GM10266 (cell line): ENCODE data around the gene CELF1.
"Not testable (repeated sequence)": the region's sequence is repeated elsewhere in the genome, so short reads cannot be mapped to it uniquely, and the experiment has no call there.

Experiments used
- DNase-seq: peaks from one replicate; pipeline ENCODE4 v3.0.0; 2012; ENCODE audit errors: extremely low spot score
- TF ChIP-seq, protein P1 (sequence below): IDR thresholded peaks from 2 replicates; pipeline ENCODE4 v1.5.1; 2012; ENCODE audit warnings: mild to moderate bottlenecking, low read depth; ENCODE audit not compliant: control insufficient read depth, insufficient read depth; ENCODE audit errors: missing control alignments

Gene CELF1

DNA sequence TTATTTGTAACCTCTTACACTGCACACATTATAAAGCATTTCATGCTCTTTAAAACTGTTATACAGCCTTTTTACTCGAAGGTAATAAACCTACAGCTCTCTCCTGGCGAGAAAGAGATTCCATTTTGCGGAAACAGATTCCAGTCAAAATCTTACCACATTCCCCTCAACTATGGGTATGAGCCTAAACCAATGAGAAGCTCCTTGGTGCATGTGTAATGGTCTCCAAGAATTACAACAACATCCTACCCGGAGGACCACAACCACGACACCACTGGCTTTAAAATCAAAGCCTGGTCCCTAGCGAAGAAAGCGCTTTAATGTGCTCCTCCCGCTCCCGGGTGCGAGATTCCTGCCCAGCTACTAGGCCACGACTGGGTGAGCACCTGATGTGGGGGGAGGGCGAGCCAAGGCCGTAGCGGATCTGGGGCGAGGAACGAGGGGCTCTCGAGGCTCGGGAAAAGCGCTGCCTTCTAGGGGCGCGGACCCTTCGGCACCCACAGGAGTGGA is 821 bp downstream of the CELF1 start:
- TF ChIP-seq, protein P1, sequence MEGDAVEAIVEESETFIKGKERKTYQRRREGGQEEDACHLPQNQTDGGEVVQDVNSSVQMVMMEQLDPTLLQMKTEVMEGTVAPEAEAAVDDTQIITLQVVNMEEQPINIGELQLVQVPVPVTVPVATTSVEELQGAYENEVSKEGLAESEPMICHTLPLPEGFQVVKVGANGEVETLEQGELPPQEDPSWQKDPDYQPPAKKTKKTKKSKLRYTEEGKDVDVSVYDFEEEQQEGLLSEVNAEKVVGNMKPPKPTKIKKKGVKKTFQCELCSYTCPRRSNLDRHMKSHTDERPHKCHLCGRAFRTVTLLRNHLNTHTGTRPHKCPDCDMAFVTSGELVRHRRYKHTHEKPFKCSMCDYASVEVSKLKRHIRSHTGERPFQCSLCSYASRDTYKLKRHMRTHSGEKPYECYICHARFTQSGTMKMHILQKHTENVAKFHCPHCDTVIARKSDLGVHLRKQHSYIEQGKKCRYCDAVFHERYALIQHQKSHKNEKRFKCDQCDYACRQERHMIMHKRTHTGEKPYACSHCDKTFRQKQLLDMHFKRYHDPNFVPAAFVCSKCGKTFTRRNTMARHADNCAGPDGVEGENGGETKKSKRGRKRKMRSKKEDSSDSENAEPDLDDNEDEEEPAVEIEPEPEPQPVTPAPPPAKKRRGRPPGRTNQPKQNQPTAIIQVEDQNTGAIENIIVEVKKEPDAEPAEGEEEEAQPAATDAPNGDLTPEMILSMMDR = no peak
- no peak for DNase-seq

DNA sequence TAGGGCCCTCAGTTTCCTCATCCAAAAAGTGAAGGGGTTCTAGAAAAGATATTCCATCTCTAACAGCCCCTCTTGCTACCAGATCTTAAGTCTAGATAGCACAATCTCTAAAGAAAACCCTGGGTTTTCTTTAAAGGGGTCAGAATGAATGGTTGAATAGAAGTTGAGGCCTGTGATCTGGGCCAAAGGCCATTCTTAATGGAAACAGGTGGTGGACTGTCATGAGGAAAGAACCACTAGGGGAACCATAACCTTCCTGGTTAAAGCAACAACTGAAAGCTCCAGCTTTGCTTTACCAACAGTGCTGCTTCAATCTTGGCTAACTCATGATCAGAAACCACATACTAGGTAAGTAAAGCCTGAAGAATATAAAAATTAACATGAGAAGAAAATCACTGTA is 1.8 kb downstream of the CELF1 start:
- peak; percentile 45 for DNase-seq
- TF ChIP-seq, protein P1 = peak; percentile 32

DNA sequence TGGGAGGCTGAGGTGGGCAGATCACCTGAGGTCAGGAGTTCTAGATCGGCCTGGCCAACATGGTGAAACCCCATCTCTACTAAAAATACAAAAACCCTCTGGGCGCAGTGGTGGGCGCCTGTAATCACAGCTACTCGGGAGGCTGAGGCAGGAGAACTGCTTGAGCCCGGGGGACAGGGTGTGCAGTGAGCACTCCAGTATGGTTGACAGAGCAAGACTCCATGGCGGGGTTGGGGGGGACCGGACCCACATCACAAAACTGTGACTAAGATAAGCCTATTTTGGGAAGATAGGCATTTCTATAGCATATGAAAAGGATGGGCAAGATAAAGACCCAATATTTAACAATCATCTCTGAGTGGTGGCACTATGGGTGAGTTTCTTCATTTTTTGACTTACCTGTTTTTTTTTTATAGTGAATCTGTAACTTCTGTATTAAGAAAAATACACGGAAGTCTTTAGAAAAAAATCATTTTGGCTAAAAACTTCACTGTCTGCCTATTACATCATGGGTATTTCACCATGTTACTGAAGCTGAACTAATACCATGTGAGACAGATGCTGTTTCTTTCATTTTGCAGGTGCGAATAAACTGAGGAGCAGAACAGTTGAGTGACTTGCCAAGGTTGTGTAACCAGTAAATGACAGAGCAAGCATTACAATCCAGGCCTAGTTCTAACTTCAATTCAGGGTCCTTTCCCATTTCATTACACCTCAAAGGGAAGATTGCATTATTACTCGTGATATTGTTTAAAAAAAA is 2.5 kb downstream of the CELF1 start:
- TF ChIP-seq, protein P1 = no peak

DNA sequence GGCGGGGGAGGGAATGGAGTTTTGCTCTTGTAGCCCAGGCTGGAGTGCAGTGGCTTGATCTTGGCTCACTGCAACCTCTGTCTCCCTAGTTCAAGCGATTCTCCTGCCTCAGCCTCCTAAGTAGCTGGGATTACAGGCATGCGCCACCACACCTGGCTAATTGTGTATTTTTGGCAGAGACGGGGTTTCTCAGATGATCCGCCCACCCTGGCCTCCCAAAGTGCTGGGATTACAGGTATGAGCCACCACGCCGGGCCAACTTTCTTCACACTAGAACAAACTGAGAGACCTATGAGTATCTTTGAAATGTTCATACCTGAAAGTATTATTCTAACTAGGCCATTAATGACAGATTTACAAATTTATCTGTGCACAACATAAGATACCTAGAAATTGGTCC is 6.7 kb downstream of the CELF1 start:
- DNase-seq = not testable (repeated sequence)

More for the DNA sequence above, 2.5 kb downstream of the CELF1 start:
- DNase-seq = no peak

DNA sequence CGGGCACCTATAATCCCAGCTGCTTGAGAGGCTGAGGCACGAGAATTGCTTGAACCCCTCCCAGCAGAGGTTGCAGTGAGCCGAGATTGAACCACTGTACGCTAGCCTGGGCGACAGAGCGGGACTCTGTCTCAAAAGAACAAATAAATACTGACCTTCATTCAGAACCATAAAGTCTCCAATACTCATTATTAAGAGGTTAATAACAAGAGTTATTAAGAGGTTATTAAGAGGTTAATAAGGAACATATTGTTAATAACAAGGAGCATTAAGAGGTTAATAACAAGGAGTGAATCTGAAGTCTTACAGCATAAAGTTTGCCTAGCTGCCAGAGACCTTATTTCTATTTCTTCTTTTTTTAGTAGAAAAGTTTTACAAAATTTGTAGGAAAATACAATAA is 7.6 kb downstream of the CELF1 start:
- TF ChIP-seq, protein P1 = no peak
- DNase-seq = no peak

DNA sequence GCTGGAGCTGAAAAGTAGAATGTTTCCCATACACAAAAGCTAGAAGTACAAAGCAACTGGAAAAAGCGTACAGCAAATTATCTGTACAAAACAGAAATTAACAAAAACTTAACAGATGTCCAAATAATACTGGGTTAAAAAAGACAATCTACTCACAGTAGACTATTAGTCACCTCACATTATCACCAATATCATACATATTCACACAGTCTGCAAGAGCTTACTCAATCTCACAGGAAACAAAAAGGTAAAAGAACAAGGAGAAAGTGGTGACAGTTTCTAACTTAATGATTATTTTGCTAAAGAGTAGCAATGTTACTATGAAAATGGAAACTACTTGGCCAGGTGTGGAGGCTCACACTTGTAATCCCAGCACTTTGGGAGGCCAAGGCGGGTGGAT is 11.9 kb downstream of the CELF1 start:
- no peak for DNase-seq
- TF ChIP-seq, protein P1 = no peak

DNA sequence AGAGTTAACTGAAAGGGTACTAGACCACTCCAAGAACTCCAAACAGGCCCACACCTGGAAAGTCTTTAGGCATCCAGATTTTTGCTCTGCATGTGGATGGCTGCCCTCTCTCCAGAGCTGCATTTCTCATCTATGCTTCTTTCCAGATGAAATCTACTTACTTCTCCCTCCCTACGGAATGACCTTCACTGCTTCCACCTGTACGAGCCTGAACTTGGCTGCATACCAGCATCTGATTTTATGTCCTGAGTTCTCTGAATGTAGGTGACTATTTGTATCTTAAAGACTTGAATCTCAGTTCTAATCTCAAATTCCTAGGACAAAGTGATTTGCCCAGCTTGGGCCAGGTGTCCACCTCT is 13.3 kb downstream of the CELF1 start:
- TF ChIP-seq, protein P1 = no peak
- DNase-seq = no peak
